T-helper 2 cell treated with Interferon-gamma antibody and Interleukin-4, amounts not matched to agents 5 μg/mL and 100 μg/mL, for 36 hours (primary cell): Measurements from ENCODE around the gene ZEB1.
"Not testable (repeated sequence)": the region's sequence is repeated elsewhere in the genome, so short reads cannot be mapped to it uniquely, and the experiment has no call there.

ENCODE experiments used
- DNase-seq: peaks from one replicate; pipeline ENCODE4 v3.0.0; 2021; ENCODE audit warnings: low spot score
- H3K27ac Mint-ChIP-seq: one replicate; pipeline ENCODE4 v1.8.0; 2021; ENCODE audit warnings: mild to moderate bottlenecking, mixed read lengths
- H3K27me3 Mint-ChIP-seq: one replicate; pipeline ENCODE4 v1.8.0; 2021; ENCODE audit warnings: low read depth, mixed read lengths
- H3K36me3 Mint-ChIP-seq: one replicate; pipeline ENCODE4 v1.8.0; 2021; ENCODE audit warnings: low read depth, mixed read lengths
- H3K4me1 Mint-ChIP-seq: one replicate; pipeline ENCODE4 v1.8.0; 2021; ENCODE audit warnings: low read depth, mixed read lengths
- H3K4me3 Mint-ChIP-seq: one replicate; pipeline ENCODE4 v1.8.0; 2022; ENCODE audit warnings: mild to moderate bottlenecking, moderate library complexity, mixed read lengths
- H3K9me3 Mint-ChIP-seq: one replicate; pipeline ENCODE4 v1.8.0; 2021; ENCODE audit warnings: mixed read lengths

The ZEB1 gene

GRCh38 chr10:31399171-31399570 lies 80.2 kb downstream of the ZEB1 start:
- H3K27ac Mint-ChIP-seq, result no peak overlapping the region
- peaks cover 26% of the 10 kb centered on the region for H3K4me1 Mint-ChIP-seq
- no peaks in the 10 kb centered on the region for H3K9me3 Mint-ChIP-seq
- peaks cover 5% of the 10 kb centered on the region for H3K36me3 Mint-ChIP-seq
- DNase-seq, result no peak
- H3K4me3 Mint-ChIP-seq, result no peak overlapping the region
- no peaks in the 10 kb centered on the region for H3K27me3 Mint-ChIP-seq

- H3K27ac Mint-ChIP-seq, result no peak overlapping the region
- H3K36me3 Mint-ChIP-seq, result peaks cover 7% of the 10 kb centered on the region
- H3K9me3 Mint-ChIP-seq, result no peaks in the 10 kb centered on the region
- no peak overlapping the region for H3K4me3 Mint-ChIP-seq
- no peaks in the 10 kb centered on the region for H3K27me3 Mint-ChIP-seq
- no peak for DNase-seq
- peaks cover 25% of the 10 kb centered on the region for H3K4me1 Mint-ChIP-seq
Observed at GRCh38 chr10:31399631-31400030, 80.6 kb downstream of the ZEB1 start.

- peaks cover 22% of the 10 kb centered on the region for H3K4me1 Mint-ChIP-seq
- H3K4me3 Mint-ChIP-seq, result no peak overlapping the region
- H3K36me3 Mint-ChIP-seq, result peaks cover 14% of the 10 kb centered on the region
- peaks cover 6% of the 10 kb centered on the region for H3K9me3 Mint-ChIP-seq
- H3K27me3 Mint-ChIP-seq, result no peaks in the 10 kb centered on the region
- DNase-seq, result no peak
- no peak overlapping the region for H3K27ac Mint-ChIP-seq
Observed at GRCh38 chr10:31401287-31401686, 82.3 kb downstream of the ZEB1 start.

- peaks cover 13% of the 10 kb centered on the region for H3K4me1 Mint-ChIP-seq
- H3K36me3 Mint-ChIP-seq, result peaks cover 27% of the 10 kb centered on the region
- H3K27ac Mint-ChIP-seq, result peak overlapping the region; percentile 2
- peaks cover 16% of the 10 kb centered on the region for H3K9me3 Mint-ChIP-seq
- H3K4me3 Mint-ChIP-seq, result no peak overlapping the region
- no peak for DNase-seq
- no peaks in the 10 kb centered on the region for H3K27me3 Mint-ChIP-seq
Observed at GRCh38 chr10:31404640-31405039, 85.6 kb downstream of the ZEB1 start.

GRCh38 chr10:31405829-31406228 lies 86.8 kb downstream of the ZEB1 start:
- H3K27me3 Mint-ChIP-seq, H3K4me3 Mint-ChIP-seq, DNase-seq, H3K27ac Mint-ChIP-seq, H3K4me1 Mint-ChIP-seq: not testable (repeated sequence)
- peaks cover 23% of the 10 kb centered on the region for H3K9me3 Mint-ChIP-seq
- H3K36me3 Mint-ChIP-seq, result peaks cover 36% of the 10 kb centered on the region

- not testable (repeated sequence) for H3K4me3 Mint-ChIP-seq, H3K4me1 Mint-ChIP-seq, H3K27me3 Mint-ChIP-seq, DNase-seq, H3K27ac Mint-ChIP-seq
- Mint-ChIP-seq H3K9me3 (peaks cover 14% of the 10 kb centered on the region), H3K36me3 (peaks cover 32% of the 10 kb centered on the region)
Observed at GRCh38 chr10:31412397-31412796, 93.4 kb downstream of the ZEB1 start.

GRCh38 chr10:31413325-31413724 lies 94.3 kb downstream of the ZEB1 start:
- H3K27ac Mint-ChIP-seq, result no peak overlapping the region
- peaks cover 35% of the 10 kb centered on the region for H3K36me3 Mint-ChIP-seq
- H3K27me3 Mint-ChIP-seq, result no peaks in the 10 kb centered on the region
- DNase-seq, result no peak
- no peak overlapping the region for H3K4me3 Mint-ChIP-seq
- peaks cover 15% of the 10 kb centered on the region for H3K4me1 Mint-ChIP-seq
- peaks cover 14% of the 10 kb centered on the region for H3K9me3 Mint-ChIP-seq

GRCh38 chr10:31418481-31418880 lies 99.5 kb downstream of the ZEB1 start:
- peaks cover 13% of the 10 kb centered on the region for H3K4me1 Mint-ChIP-seq
- H3K27ac Mint-ChIP-seq, result no peak overlapping the region
- H3K4me3 Mint-ChIP-seq, result no peak overlapping the region
- peaks cover 8% of the 10 kb centered on the region for H3K36me3 Mint-ChIP-seq
- H3K9me3 Mint-ChIP-seq, result no peaks in the 10 kb centered on the region
- DNase-seq, result no peak
- H3K27me3 Mint-ChIP-seq, result no peaks in the 10 kb centered on the region

- Mint-ChIP-seq H3K27ac (no peak overlapping the region), H3K27me3 (no peaks in the 10 kb centered on the region), H3K4me1 (peaks cover 13% of the 10 kb centered on the region), H3K9me3 (no peaks in the 10 kb centered on the region), H3K36me3 (peaks cover 10% of the 10 kb centered on the region), H3K4me3 (no peak overlapping the region)
- no peak for DNase-seq
Observed at GRCh38 chr10:31419394-31420063, 100.5 kb downstream of the ZEB1 start.

- Mint-ChIP-seq H3K27ac (no peak overlapping the region), H3K9me3 (peaks cover under 1% of the 10 kb centered on the region), H3K27me3 (no peaks in the 10 kb centered on the region), H3K4me3 (no peak overlapping the region), H3K36me3 (peaks cover 11% of the 10 kb centered on the region), H3K4me1 (peaks cover 13% of the 10 kb centered on the region)
- no peak for DNase-seq
Observed at GRCh38 chr10:31421322-31421721, 102.3 kb downstream of the ZEB1 start.

- no peak for DNase-seq
- H3K27ac Mint-ChIP-seq, result no peak overlapping the region
- H3K4me1 Mint-ChIP-seq, result peaks cover 11% of the 10 kb centered on the region
- H3K4me3 Mint-ChIP-seq, result no peak overlapping the region
- peaks cover 11% of the 10 kb centered on the region for H3K36me3 Mint-ChIP-seq
- H3K9me3 Mint-ChIP-seq, result peaks cover 7% of the 10 kb centered on the region
- no peaks in the 10 kb centered on the region for H3K27me3 Mint-ChIP-seq
Observed at GRCh38 chr10:31422634-31423033, 103.6 kb downstream of the ZEB1 start.

- peaks cover 20% of the 10 kb centered on the region for H3K9me3 Mint-ChIP-seq
- H3K27ac Mint-ChIP-seq, result no peak overlapping the region
- no peak overlapping the region for H3K4me3 Mint-ChIP-seq
- H3K36me3 Mint-ChIP-seq, result peaks cover 25% of the 10 kb centered on the region
- H3K4me1 Mint-ChIP-seq, result peaks cover 13% of the 10 kb centered on the region
- H3K27me3 Mint-ChIP-seq, result no peaks in the 10 kb centered on the region
- DNase-seq, result no peak
Observed at GRCh38 chr10:31424473-31424872, 105.5 kb downstream of the ZEB1 start.

- Mint-ChIP-seq H3K4me1 (peaks cover 13% of the 10 kb centered on the region), H3K27me3 (no peaks in the 10 kb centered on the region), H3K4me3 (no peak overlapping the region), H3K9me3 (peaks cover 20% of the 10 kb centered on the region), H3K27ac (no peak overlapping the region), H3K36me3 (peaks cover 25% of the 10 kb centered on the region)
- DNase-seq, result no peak
Observed at GRCh38 chr10:31426401-31426800, 107.4 kb downstream of the ZEB1 start.

GRCh38 chr10:31427334-31427733 lies 108.3 kb downstream of the ZEB1 start:
- H3K4me3 Mint-ChIP-seq, H3K27ac Mint-ChIP-seq, DNase-seq, H3K27me3 Mint-ChIP-seq: not testable (repeated sequence)
- H3K4me1 Mint-ChIP-seq, result peaks cover 13% of the 10 kb centered on the region
- H3K36me3 Mint-ChIP-seq, result peaks cover 25% of the 10 kb centered on the region
- peaks cover 20% of the 10 kb centered on the region for H3K9me3 Mint-ChIP-seq

GRCh38 chr10:31428499-31428898 lies 109.5 kb downstream of the ZEB1 start:
- not testable (repeated sequence) for H3K27me3 Mint-ChIP-seq, H3K27ac Mint-ChIP-seq, H3K4me1 Mint-ChIP-seq, DNase-seq, H3K4me3 Mint-ChIP-seq
- peaks cover 20% of the 10 kb centered on the region for H3K9me3 Mint-ChIP-seq
- peaks cover 28% of the 10 kb centered on the region for H3K36me3 Mint-ChIP-seq
